A549 (cell line): ENCODE measurements around the gene SUPT4H1.
A peak's percentile ranks its signal among the peaks of the same experiment; 100 is the strongest.

Experiments used
- CEBPB ChIP-seq, 2 experiments: fragments of >200 bp in 1 of 2; sonication (Bioruptor Twin) in 1 of 2; formaldehyde crosslinking in 1 of 2; IDR thresholded peaks; 2 replicates each; pipeline ENCODE4 v1.6.1; 2012 to 2016
- CTCF ChIP-seq: fragments of >200 bp; sonication (Bioruptor Twin); formaldehyde crosslinking; IDR thresholded peaks from 3 replicates; pipeline ENCODE4 v1.5.1; 2016
- POLR2A ChIP-seq: IDR thresholded peaks from 2 replicates; pipeline ENCODE4 v1.6.1; 2012; ENCODE audit warnings: mild to moderate bottlenecking, low read length
- RCOR1 ChIP-seq: fragments of 150-350 bp; IDR thresholded peaks from 2 replicates; pipeline ENCODE4 v1.6.1; 2014; ENCODE audit warnings: antibody characterized with exemption, low read length, low read depth
- REST ChIP-seq: fragments of 200-600 bp; sonication (generic); IDR thresholded peaks from 2 replicates; pipeline ENCODE4 v1.6.1; 2016; ENCODE audit warnings: antibody characterized with exemption, mild to moderate bottlenecking, moderate library complexity

- no peak for TF ChIP-seq REST
- TF ChIP-seq CTCF, result peak; percentile 59
- TF ChIP-seq CEBPB (IDR thresholded peaks at IDR 0.05), result no peak
- no peak for TF ChIP-seq POLR2A
- no peak for TF ChIP-seq RCOR1
Measured at GRCh38 chr17:58303971-58304749, 47.8 kb downstream of the SUPT4H1 start.
